ENCODE data around the gene CECR2.
A peak's percentile ranks its signal among the peaks of the same experiment; 100 is the strongest.

CECR2 gene

GRCh38 chr22:17477391-17477833 lies 108.2 kb downstream of the CECR2 start:
- H3K4me3 ChIP-seq (replicated peaks; ENCODE audit: insufficient read depth, low read length), result peak overlapping the region; percentile 25
- H3K27me3 ChIP-seq (ENCODE audit: insufficient read depth, poor library complexity, severe bottlenecking), result peaks cover 3% of the 10 kb centered on the region
- peak; percentile 70 to 80 for DNase-seq (ENCODE audit: low read depth in 1 of 2, low spot score in 1 of 2)
- no peak for TF ChIP-seq GABPA (IDR thresholded peaks at IDR 0.05; ENCODE audit: low read depth)
- no peak overlapping the region for H3K27ac ChIP-seq (replicated peaks)

GRCh38 chr22:17479135-17479534 lies 109.9 kb downstream of the CECR2 start:
- TF ChIP-seq CTCF (IDR thresholded peaks at IDR 0.05; ENCODE audit: insufficient read depth, low read length) (no peak), GABPA (IDR thresholded peaks at IDR 0.05; ENCODE audit: low read depth) (no peak), POLR2AphosphoS5 (IDR thresholded peaks at IDR 0.05; ENCODE audit: low read depth) (no peak), REST (IDR thresholded peaks at IDR 0.05; ENCODE audit: insufficient replicate concordance, low read depth) (no peak), SPI1 (IDR thresholded peaks at IDR 0.05; ENCODE audit: borderline replicate concordance, low read depth) (no peak)
- no peak for DNase-seq (ENCODE audit: low read depth in 1 of 2, low spot score in 1 of 2)
- no peak overlapping the region for H3K4me3 ChIP-seq (replicated peaks; ENCODE audit: insufficient read depth, low read length)
- H3K27ac ChIP-seq (replicated peaks), result no peak overlapping the region
- no peaks in the 10 kb centered on the region for H3K27me3 ChIP-seq (ENCODE audit: insufficient read depth, poor library complexity, severe bottlenecking)

GRCh38 chr22:17481424-17481823 lies 112.2 kb downstream of the CECR2 start:
- Histone ChIP-seq H3K27me3 (ENCODE audit: insufficient read depth, poor library complexity, severe bottlenecking) (no peaks in the 10 kb centered on the region), H3K27ac (replicated peaks) (no peak overlapping the region), H3K4me3 (replicated peaks; ENCODE audit: insufficient read depth, low read length) (no peak overlapping the region)
- TF ChIP-seq REST (IDR thresholded peaks at IDR 0.05; ENCODE audit: insufficient replicate concordance, low read depth), result no peak
- no peak for TF ChIP-seq CTCF (IDR thresholded peaks at IDR 0.05; ENCODE audit: insufficient read depth, low read length)
- TF ChIP-seq GABPA (IDR thresholded peaks at IDR 0.05; ENCODE audit: low read depth), result no peak
- TF ChIP-seq SPI1 (IDR thresholded peaks at IDR 0.05; ENCODE audit: borderline replicate concordance, low read depth), result no peak
- TF ChIP-seq POLR2AphosphoS5 (IDR thresholded peaks at IDR 0.05; ENCODE audit: low read depth), result no peak
- DNase-seq (ENCODE audit: low read depth in 1 of 2, low spot score in 1 of 2), result no peak

GRCh38 chr22:17483688-17484372 lies 114.6 kb downstream of the CECR2 start:
- peak; percentile 35 to 49 for DNase-seq (ENCODE audit: low read depth in 1 of 2, low spot score in 1 of 2)
- Histone ChIP-seq H3K4me3 (replicated peaks; ENCODE audit: insufficient read depth, low read length) (no peak overlapping the region), H3K27me3 (ENCODE audit: insufficient read depth, poor library complexity, severe bottlenecking) (no peaks in the 10 kb centered on the region), H3K27ac (replicated peaks) (peak overlapping the region; percentile 47)
- TF ChIP-seq CTCF (IDR thresholded peaks at IDR 0.05; ENCODE audit: insufficient read depth, low read length) (no peak), SPI1 (IDR thresholded peaks at IDR 0.05; ENCODE audit: borderline replicate concordance, low read depth) (no peak), POLR2AphosphoS5 (IDR thresholded peaks at IDR 0.05; ENCODE audit: low read depth) (no peak), GABPA (IDR thresholded peaks at IDR 0.05; ENCODE audit: low read depth) (no peak), REST (IDR thresholded peaks at IDR 0.05; ENCODE audit: insufficient replicate concordance, low read depth) (no peak)
